ENCODE data around the gene PMPCB.
"Not testable (repeated sequence)": the region's sequence is repeated elsewhere in the genome, so short reads cannot be mapped to it uniquely, and the experiment has no call there.

PMPCB gene

DNA sequence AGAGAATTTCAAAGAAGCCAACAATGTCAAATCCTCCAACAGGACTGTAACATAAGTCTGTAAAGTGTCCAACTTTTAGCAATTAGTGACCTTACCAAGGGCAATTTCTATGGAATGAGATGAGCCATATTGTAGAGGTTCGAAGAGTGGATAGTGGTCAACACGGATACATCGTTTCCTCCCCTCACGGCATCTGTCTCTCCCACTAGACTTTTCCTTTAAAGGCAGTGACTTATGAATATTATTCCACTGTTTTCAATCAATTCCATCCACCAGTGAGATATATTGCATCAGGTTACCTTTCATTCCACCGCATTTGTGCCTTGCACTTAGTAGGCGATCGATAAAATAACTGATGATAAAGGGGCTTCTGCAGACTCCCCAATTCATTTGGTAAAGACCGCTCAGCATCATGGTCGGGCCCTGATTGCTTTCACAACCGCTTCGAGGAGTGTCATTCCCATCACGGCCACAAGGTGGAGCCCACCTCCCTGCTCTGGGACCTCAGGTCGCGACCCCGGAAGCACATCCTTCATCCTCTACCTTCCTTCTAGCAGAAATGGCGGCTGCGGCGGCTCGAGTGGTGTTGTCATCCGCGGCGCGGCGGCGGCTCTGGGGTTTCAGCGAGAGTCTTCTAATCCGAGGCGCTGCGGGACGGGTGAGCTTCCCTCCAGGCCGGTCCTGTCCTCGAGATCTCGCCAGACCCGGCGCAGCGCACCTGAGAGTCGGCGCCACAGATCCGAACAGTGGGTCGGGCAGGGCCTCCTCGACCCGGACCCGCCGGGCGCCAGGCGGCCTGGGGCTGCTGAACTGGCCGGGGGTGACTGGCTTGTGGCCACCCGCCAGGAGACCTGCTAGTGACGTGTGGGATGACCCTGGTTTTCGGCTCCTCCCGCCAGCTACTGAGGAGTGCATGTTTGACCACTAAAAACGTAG lies at the start of gene PMPCB:
Gene PMPCB, plus strand, starts transcription at position 535 of the 936 bp plus-strand sequence. Its CDS starts 25 bp downstream, at position 560.
- peak; percentile 93 for DNase-seq

DNA sequence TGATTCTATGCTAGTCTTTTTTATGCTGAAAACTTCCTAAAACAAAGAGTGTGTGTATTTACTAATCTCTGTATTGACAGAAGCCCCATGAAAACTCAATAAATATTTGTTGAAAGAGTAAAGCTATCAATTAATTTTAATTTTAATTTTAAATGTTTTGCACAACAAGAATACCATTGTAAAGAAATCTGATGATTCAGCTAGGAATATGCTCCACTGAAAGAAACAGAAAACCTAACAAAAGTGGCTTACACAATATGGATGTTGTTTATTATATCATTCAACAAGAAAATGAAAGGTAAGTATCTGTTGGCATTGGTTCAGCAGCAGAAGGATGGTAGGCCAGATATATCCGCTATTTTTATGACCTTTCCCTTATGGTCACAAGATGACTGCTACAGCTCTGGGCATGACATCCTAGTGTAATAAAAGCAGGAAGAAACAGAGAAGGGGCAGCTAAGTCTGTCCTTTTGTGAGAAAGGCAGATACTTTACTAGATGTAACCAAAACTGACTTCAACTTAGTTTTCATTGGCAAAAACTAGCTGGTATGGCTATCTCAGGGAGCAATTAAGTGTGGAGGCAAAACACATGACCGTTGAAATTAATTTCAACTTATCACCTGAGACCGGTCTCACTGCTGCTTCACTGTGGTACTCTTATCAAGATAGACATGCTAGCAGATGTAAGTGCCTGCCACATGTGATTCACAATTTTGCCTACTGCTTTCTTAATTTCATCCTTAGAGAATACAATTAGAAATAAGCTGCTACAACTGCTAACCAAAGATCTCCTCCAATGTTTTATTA lies 43.3 kb upstream of the PMPCB start:
- not testable (repeated sequence) for DNase-seq

DNA sequence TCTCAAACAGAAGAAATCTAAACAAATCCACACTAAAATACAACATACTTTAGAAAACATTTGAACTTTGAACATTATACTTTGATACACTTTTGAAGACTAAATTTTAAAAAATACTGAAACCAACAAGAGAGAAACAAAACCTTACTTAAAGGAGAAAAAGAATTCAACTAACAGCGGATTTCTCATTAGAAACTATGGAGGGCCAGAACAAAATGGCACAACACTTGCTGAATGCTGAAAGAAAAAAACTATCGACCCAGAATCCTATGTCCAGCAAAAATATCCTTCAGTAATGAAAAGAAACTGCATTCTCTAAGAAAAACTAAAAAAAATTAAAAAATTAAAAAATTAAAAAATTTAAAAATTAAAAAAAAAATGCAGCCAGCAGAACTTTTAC lies 33.2 kb upstream of the PMPCB start:
- DNase-seq: not testable (repeated sequence)

- DNase-seq: not testable (repeated sequence)
Measured at GRCh38 chr7:103266229-103266628, 31.0 kb upstream of the PMPCB start.

DNA sequence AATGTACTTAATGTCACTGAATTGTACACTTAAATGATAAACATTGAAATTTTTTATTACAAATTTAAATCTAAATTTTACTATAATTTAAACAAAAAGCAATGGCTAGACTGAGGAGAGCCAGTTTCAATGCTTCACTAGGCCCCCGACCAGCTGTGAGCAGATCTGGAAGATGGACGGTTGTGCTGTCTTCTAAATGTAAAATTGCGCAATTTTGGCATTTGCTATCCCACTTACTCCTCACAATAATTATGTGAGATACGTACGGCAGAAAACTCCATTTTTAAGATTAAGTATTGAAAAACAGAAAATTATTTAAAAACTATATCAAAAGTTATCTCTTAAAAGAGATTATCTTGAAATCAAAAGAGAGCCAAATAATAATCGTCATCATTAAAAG lies 23.9 kb upstream of the PMPCB start:
- not testable (repeated sequence) for DNase-seq

DNA sequence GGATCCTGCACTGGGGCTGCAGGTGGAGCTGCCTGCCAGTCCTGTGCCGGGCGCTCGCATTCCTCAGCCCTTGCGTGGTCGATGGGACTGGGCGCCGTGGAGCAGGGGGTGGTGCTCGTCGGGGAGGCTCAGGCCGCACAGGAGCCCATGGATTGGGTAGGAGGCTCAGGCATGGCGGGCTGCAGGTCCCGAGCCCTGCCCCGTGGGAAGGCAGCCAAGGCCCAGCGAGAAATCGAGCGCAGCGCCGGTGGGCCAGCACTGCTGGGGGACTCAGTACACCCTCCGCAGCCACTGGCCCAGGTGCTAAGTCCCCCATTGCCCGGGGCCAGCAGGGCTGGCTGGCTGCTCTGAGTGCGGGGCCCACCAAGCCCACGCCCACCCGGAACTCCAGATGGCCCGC lies 22.4 kb upstream of the PMPCB start:
- not testable (repeated sequence) for DNase-seq

DNA sequence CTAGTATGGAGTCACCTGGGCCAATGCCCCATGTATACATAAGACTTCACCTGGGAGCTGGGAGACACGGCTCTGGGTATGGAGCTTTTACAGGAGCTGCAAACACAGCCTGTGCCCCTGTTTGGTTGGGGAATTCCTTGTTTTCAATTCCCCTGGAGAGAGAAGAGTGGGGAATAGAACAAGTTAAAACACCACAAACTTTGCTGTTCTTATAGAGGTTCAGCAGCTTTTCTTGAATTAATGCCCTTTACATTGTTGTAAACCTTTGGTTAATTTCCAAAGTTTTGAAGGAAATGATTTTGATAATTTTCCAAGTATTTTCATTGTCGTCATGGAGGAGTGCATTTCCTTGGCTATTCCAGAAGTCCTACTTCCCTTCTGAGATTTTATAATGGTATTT lies 19.0 kb upstream of the PMPCB start:
- DNase-seq: not testable (repeated sequence)

DNA sequence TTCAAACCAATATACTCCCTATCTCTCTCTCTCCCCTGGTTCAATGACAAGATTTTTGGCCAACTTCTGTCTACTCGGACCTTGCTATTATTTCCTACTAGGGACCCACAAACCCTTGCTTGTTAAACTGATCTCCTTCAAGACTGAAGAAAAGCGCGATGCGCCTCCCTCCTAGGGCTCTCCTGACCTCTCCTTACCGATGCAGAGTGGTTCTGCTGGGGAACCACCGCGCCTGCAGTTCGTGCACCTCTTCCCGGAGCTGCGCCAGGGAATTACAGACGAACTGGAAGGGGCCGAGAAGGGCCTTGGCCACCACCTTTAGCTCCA lies 17.6 kb upstream of the PMPCB start:
- DNase-seq: peak; percentile 1

- DNase-seq: peak; percentile 94
Measured at GRCh38 chr7:103279963-103280802, 17.1 kb upstream of the PMPCB start.

DNA sequence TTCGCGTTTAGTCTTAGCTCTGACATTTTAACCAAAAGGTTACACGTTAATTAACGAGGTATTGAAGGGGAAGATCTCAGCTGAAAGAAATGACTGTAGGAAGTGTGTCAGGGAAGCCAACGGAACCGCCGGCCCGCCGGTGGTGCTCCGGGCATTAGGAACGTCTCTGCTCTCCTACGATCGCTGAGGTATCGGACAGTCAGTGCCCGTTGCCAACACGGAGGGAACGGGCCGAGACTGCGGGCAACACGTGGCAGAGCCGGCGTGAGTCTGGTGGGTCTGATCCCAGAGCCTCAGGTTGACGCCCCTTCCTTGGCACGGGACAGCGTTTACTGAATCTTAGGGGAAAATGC lies 16.5 kb upstream of the PMPCB start:
- DNase-seq: not testable (repeated sequence)

GRCh38 chr7:103282802-103283427 lies 14.3 kb upstream of the PMPCB start:
- not testable (repeated sequence) for DNase-seq

- no peak for DNase-seq
Measured at GRCh38 chr7:103292122-103292521, 5.1 kb upstream of the PMPCB start.

GRCh38 chr7:103293526-103293925 lies 3.7 kb upstream of the PMPCB start:
- no peak for DNase-seq

- no peak for DNase-seq
Measured at GRCh38 chr7:103297837-103298179, 573 bp downstream of the PMPCB start.

- DNase-seq: no peak
Measured at GRCh38 chr7:103299660-103300059, 2.4 kb downstream of the PMPCB start.

DNA sequence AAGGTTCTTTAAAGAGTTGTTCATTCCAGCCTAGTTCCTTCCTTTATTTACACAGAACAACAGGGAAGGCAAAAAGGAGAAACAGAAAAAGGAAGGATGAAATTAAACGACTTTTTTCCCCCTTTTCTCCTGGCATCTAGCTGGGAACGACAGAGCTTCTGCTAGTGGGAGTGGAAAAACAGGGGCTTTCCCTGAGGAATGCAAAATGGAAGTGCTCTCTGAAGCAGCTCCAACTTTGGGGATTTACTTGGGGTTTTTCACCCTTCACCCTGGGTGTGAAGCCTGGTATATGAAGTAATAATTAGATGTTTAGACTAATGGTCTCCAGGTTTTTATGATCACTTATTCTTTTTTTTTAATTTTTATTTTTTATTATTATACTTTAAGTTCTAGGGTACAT lies 4.2 kb downstream of the PMPCB start:
- DNase-seq: no peak

GRCh38 chr7:103307503-103308231 lies 10.4 kb downstream of the PMPCB start:
- DNase-seq: no peak

GRCh38 chr7:103314852-103315251 lies 17.6 kb downstream of the PMPCB start:
- no peak for DNase-seq

GRCh38 chr7:103316380-103316941 lies 19.2 kb downstream of the PMPCB start:
- DNase-seq: no peak

DNA sequence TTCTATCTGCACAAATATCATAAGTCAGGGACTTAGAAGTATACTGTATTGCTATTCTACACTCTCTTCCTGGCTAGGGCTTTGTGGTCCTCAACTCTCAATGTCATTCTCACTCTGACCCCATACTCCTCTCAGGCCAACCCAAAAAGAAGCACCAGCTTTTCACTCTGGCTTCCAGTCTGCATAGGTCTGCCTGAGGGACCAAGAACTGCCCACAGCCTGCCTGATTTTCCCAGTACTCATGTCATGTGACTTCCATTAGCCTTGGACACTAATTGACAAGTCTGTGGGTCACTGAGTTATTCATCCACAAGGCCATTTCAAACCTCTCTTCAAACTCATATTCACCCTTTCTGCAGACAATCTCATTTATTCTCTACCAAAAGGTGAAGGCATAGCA lies 19.8 kb downstream of the PMPCB start:
- no peak for DNase-seq

DNA sequence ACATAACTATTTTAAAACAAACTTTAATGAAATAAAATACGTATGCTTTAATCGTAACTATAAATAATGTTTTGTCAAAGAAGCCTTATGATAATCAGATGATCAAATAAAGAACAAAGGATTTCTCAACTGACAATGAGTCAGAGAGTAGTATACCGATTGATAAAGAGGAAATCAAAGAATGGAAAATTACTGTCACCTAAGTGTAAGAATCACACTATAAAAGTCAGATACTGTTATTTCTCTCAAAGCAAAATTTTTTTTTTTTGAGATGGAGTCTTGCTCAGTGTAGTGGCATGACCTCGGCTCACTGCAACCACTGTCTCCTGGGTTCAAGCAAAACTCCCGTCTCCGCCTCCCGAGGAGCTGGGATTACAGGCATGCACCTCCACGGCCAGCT lies 28.5 kb downstream of the PMPCB start:
- DNase-seq: no peak

- DNase-seq: no peak
Measured at GRCh38 chr7:103336761-103337160, 39.5 kb downstream of the PMPCB start.
